GM12878 (cell line): ENCODE data around the gene TAPBPL. TPM values are rescaled to one million over a fixed set of nuclear protein-coding genes. Genes with fewer than 3 reads are reported as not detected.

Source experiments
- ATAC-seq: fragments of 200-7000 bp; cut with Tn5 transposase; 3 replicates; pipeline ENCODE4 v1.9.1; 2020; ENCODE audit warnings: mild to moderate bottlenecking, moderate library complexity
- BruUV-seq: library from RNA; stranded (reverse); fragments of 400-500 nt; replicated peaks from 2 replicates; lab custom pipeline; 2021; lab: Mats Ljungman, UMichigan
- CTCF ChIA-PET: fragments of 300-600 bp; sonication (Branson Sonifier 250); formaldehyde crosslinking; extraction: SDS; loops from one replicate; lab custom pipeline; 2021; ENCODE audit warnings: inconsistent platforms; lab: Yijun Ruan, JAX
- POLR2A ChIA-PET: fragments of 350-600 bp; formaldehyde crosslinking; extraction: SDS; loops from one replicate; lab custom pipeline; 2021; ENCODE audit warnings: inconsistent platforms; lab: Charles Lee
- RAD21 ChIA-PET: fragments of 300-600 bp; sonication (Branson Sonifier 250); formaldehyde crosslinking; loops from one replicate; lab custom pipeline; 2023; ENCODE audit warnings: antibody characterized with exemption; ENCODE audit not compliant: unreplicated experiment; lab: Charles Lee
- SMC1A ChIA-PET: fragments of 300-600 bp; sonication (Branson Sonifier 250); formaldehyde crosslinking; loops from one replicate; lab custom pipeline; 2023; ENCODE audit not compliant: unreplicated experiment, uncharacterized antibody; lab: Charles Lee
- DNase-seq: peaks from one replicate; pipeline ENCODE4 v3.0.0-alpha.2; 2011; ENCODE audit warnings: low read depth, low spot score
- FAIRE-seq: peaks from 3 replicates; lab custom pipeline; 2011; peaks lifted over from hg19 to GRCh38; lab: Jason Lieb, UNC
- H2AFZ ChIP-seq: 2 replicates; pipeline ENCODE4 v1.6.0; 2011; ENCODE audit warnings: low read depth, low read length, control low read depth; ENCODE audit not compliant: control insufficient read depth
- H3K27ac ChIP-seq: 2 replicates; pipeline ENCODE4 v1.5.1; 2011; ENCODE audit warnings: control low read depth; ENCODE audit not compliant: control insufficient read depth, insufficient read depth
- H3K27me3 ChIP-seq, 2 experiments: replicated peaks in 1 of 2; 2 replicates each; pipeline versions ENCODE4 v1.6.0 to v1.6.1; 2011; ENCODE audit warnings: low read length in 1 of 2; ENCODE audit not compliant: control insufficient read depth in 2 of 2, insufficient read depth in 2 of 2
- H3K36me3 ChIP-seq, 2 experiments: 2 replicates each; pipeline ENCODE4 v1.5.1; 2011; ENCODE audit warnings: low read length in 1 of 2; ENCODE audit not compliant: control insufficient read depth in 2 of 2, insufficient read depth in 2 of 2
- H3K4me1 ChIP-seq: 2 replicates; pipeline ENCODE4 v1.6.1; 2011; ENCODE audit warnings: mild to moderate bottlenecking, low read length, moderate library complexity, mixed read lengths; ENCODE audit not compliant: control insufficient read depth, insufficient read depth
- H3K4me2 ChIP-seq: 2 replicates; pipeline ENCODE4 v1.6.0; 2011; ENCODE audit warnings: control low read depth; ENCODE audit not compliant: control insufficient read depth, insufficient read depth
- H3K4me3 ChIP-seq: fragments of 200-600 bp; sonication (generic); 2 replicates; pipeline ENCODE4 v1.5.1; 2016
- H3K79me2 ChIP-seq: 2 replicates; pipeline ENCODE4 v1.6.0; 2011; ENCODE audit warnings: low read length; ENCODE audit not compliant: control insufficient read depth, insufficient read depth
- H3K9ac ChIP-seq: 2 replicates; pipeline ENCODE4 v1.8.0; 2011; ENCODE audit warnings: low read length, control low read depth, mixed read lengths; ENCODE audit not compliant: control insufficient read depth, insufficient read depth
- H3K9me3 ChIP-seq: replicated peaks from 3 replicates; pipeline ENCODE4 v1.5.1; 2011; ENCODE audit warnings: mild to moderate bottlenecking, low read length; ENCODE audit not compliant: control insufficient read depth, insufficient read depth
- H4K20me1 ChIP-seq: 2 replicates; pipeline ENCODE4 v1.6.0; 2011; ENCODE audit not compliant: control insufficient read depth, insufficient read depth
- CEBPB ChIP-seq, 2 experiments: fragments of 150-350 bp in 1 of 2; IDR thresholded peaks; 2 replicates each; pipeline ENCODE4 v1.6.1; 2012 to 2014; ENCODE audit warnings: low read depth in 2 of 2, low read length in 2 of 2, borderline replicate concordance in 1 of 2, inconsistent platforms in 1 of 2
- ESRRA ChIP-seq: IDR thresholded peaks from 2 replicates; pipeline ENCODE4 v1.6.1; 2012; ENCODE audit warnings: mild to moderate bottlenecking, low read length, improper control_type of control experiment
- FOS ChIP-seq: IDR thresholded peaks from 3 replicates; pipeline ENCODE4 v1.6.1; 2011; ENCODE audit warnings: borderline replicate concordance; ENCODE audit not compliant: insufficient read length; ENCODE audit errors: extremely low read depth
- IRF3 ChIP-seq: fragments of 450-650 bp; IDR thresholded peaks from 2 replicates; pipeline ENCODE4 v1.6.1; 2014; ENCODE audit warnings: mild to moderate bottlenecking
- PAX8 ChIP-seq: fragments of 450-650 bp; IDR thresholded peaks from 2 replicates; pipeline ENCODE4 v1.6.1; 2017; ENCODE audit warnings: mild to moderate bottlenecking, moderate library complexity
- POLR2AphosphoS5 ChIP-seq: IDR thresholded peaks from 2 replicates; pipeline ENCODE4 v1.6.1; 2011; ENCODE audit warnings: mild to moderate bottlenecking, low read length, inconsistent platforms
- SP1 ChIP-seq: IDR thresholded peaks from one replicate; pipeline ENCODE4 v1.6.1; 2011; ENCODE audit warnings: low read depth, low read length
- TAF1 ChIP-seq: IDR thresholded peaks from 2 replicates; pipeline ENCODE4 v1.6.1; 2011; ENCODE audit warnings: mild to moderate bottlenecking, low read depth, low read length, borderline replicate concordance
- TCF3 ChIP-seq: IDR thresholded peaks from 2 replicates; pipeline ENCODE4 v1.6.1; 2012; ENCODE audit warnings: low read depth, mild to moderate bottlenecking, low read length, borderline replicate concordance; ENCODE audit not compliant: insufficient read depth
- USF2 ChIP-seq: IDR thresholded peaks from 2 replicates; pipeline ENCODE4 v1.6.1; 2011; ENCODE audit warnings: low read depth, low read length, improper control_type of control experiment, borderline replicate concordance
- ZNF217 ChIP-seq: fragments of 450-650 bp; IDR thresholded peaks from 2 replicates; pipeline ENCODE4 v1.6.1; 2017; ENCODE audit warnings: antibody characterized with exemption, mild to moderate bottlenecking
- WGBS: methylation state at CpG from one replicate; pipeline ENCODE4 v1.1.6; 2016; ENCODE audit warnings: low lambda C conversion rate; ENCODE audit not compliant: insufficient replicate concordance, insufficient coverage; ENCODE audit errors: missing lambda C conversion rate; 5-methylcytosine and 5-hydroxymethylcytosine counted together
- in situ Hi-C: fragments of 300-500 bp; cut with MboI; formaldehyde crosslinking; loops from 9 replicates; pipeline ENCODE4 v1.14.3; 2018; ENCODE audit warnings: mixed read lengths
- intact Hi-C: fragments of 100-400 bp; cut with micrococcal nuclease; formaldehyde crosslinking; loops from one replicate; pipeline ENCODE4 v1.14.2; 2022; ENCODE audit not compliant: unreplicated experiment
- polyA plus RNA-seq, 11 experiments: library from polyadenylated mRNA; depleted of rRNA in 4 of 11; unstranded in 6 of 11; stranded (reverse) in 5 of 11; fragments of >200 nt; fragmentation: Nextera tagmentation in 4 of 11; fragmentation: Illumina TruSeq in 1 of 11; extraction: Ambion mirVana in 4 of 11; extraction: Trizol in 1 of 11; gene quantifications; 1 replicate in 1 of 11; 2 replicates in 10 of 11; pipeline versions ENCODE4 v1.2.1 to v1.2.3, GENCODE V29; 2011 to 2016; ENCODE audit warnings: inconsistent platforms in 2 of 11, missing spikeins in 2 of 11, low read depth in 1 of 11
- total RNA-seq, 4 experiments: library from RNA; depleted of rRNA in 3 of 4; stranded (reverse); fragments of >200 nt in 3 of 4; fragmentation: Illumina TruSeq in 1 of 4; extraction: Trizol in 1 of 4; gene quantifications; 2 replicates each; pipeline versions ENCODE4 v1.2.1 to v1.2.3, GENCODE V29; 2013 to 2021

The TAPBPL gene
- total and polyA plus RNA-seq, 10 of the 15 experiments (the other 5 are each of a cell fraction or from before 2014, with no cell fraction given), result 12.4 to 45.0 (median 29.9) TPM

DNA sequence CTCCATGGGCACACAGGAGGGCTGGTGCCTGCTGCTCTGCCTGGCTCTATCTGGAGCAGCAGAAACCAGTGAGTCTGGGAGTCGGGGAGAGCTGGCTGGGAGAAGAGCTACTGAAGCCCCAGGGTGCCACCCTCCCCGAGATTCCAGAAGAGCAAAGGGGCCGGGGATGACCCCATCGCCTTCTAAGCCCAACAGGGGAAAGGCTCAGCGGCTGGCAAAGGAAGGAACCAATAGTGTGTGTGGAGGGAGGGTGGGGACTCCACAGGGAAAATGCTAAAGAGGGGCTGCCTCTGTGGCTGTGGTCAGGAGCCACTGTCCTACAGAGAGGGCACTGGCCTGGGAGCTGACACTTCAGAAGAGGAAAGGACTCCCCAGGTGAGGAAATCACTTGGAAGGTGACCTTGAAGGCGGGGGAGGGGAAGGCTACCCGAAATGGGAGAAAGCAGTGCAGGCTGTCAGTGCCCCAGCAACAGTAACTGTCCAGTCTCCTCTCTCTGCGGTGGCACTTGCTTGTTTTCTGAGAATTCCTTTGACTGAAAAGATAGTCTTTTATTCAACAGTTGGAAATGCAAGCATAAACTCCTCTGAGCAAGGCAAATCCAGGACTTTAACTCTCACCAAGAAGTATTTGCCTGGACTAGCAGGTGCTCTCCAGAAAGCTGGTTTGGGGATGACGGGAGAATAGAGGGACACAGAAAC lies 552 bp downstream of the TAPBPL start:
- FAIRE-seq (peak; percentile 73), ATAC-seq (peak; percentile 10), DNase-seq (no peak)
- RAD21 ChIA-PET, result interaction anchor here (0.8 to 17.1 kb wide), 11 partner anchors 9 to 126 kb away, joined by 3 to 319 read pairs (median 5); partner anchors contain the start of genes CD27 and VAMP1
- H3K27ac ChIP-seq, result peak overlapping the region; percentile 98
- H3K4me3 ChIP-seq, result peak overlapping the region; percentile 83
- H3K9me3 ChIP-seq, result no peaks in the 10 kb centered on the region
- CTCF ChIA-PET, result interaction anchor here (0.6 to 5.3 kb wide), 13 partner anchors 9 to 257 kb away, joined by 3 to 48 read pairs (median 5); partner anchors contain the start of gene CD27
- POLR2A ChIA-PET, result interaction anchor here (1.0 to 17.5 kb wide), 11 partner anchors 9 to 125 kb away, joined by 3 to 384 read pairs (median 14); partner anchors contain the start of genes CD27, NOP2 and VAMP1
- intact Hi-C loops, result no loop called here
- BruUV-seq, result TSS peak; percentile 49
- peaks cover 5 to 8% of the 10 kb centered on the region in 2 experiments for H3K36me3 ChIP-seq
- peak overlapping the region; percentile 99 for H3K4me2 ChIP-seq
- H3K79me2 ChIP-seq, result peaks cover 59% of the 10 kb centered on the region
- H3K27me3 ChIP-seq, result no peaks in the 10 kb centered on the region
- SMC1A ChIA-PET, result interaction anchor here (0.5 to 6.7 kb wide), 11 partner anchors 9 to 87 kb away, joined by 3 to 90 read pairs (median 5); partner anchors contain the start of genes MRPL51 and VAMP1
- H3K4me1 ChIP-seq, result peaks cover 34% of the 10 kb centered on the region
- no peak overlapping the region for H2AFZ ChIP-seq
- in situ Hi-C loops, result no loop called here
- WGBS, result 0% methylated on average over 9 of the region's 9 CpGs
- no peaks in the 10 kb centered on the region for H4K20me1 ChIP-seq
- H3K9ac ChIP-seq, result peak overlapping the region; percentile 92
- TF ChIP-seq CEBPB (IDR thresholded peaks at IDR 0.05; ENCODE audit: borderline replicate concordance in 1 of 2, low read depth in 2 of 2, low read length in 2 of 2), result no peak
- TF ChIP-seq POLR2AphosphoS5, result peak; percentile 24; the same call in 1 of the 2 replicates
- no peak for TF ChIP-seq USF2
- peak; percentile 33; the same call in 1 of the 2 replicates for TF ChIP-seq TCF3
- no peak for TF ChIP-seq TAF1
- TF ChIP-seq SP1, result no peak
- TF ChIP-seq IRF3, result no peak
- TF ChIP-seq FOS, result no peak
- TF ChIP-seq ESRRA, result peak; percentile 99
- no peak for TF ChIP-seq PAX8
- TF ChIP-seq ZNF217, result no peak
